K562 (cell line): Measurements from ENCODE around the gene CPLX3. TPM values are rescaled to one million over a fixed set of nuclear protein-coding genes. Genes with fewer than 3 reads are reported as not detected.
A peak's percentile ranks its signal among the peaks of the same experiment; 100 is the strongest.

Experiments used
- ATAC-seq: fragments of 200-7000 bp; cut with Tn5 transposase; 3 replicates; pipeline ENCODE4 v1.9.1; 2020; ENCODE audit warnings: moderate library complexity
- BruUV-seq: library from RNA; stranded (reverse); fragments of 400-500 nt; replicated peaks from 2 replicates; lab custom pipeline; 2021; lab: Mats Ljungman, UMichigan
- CTCF ChIA-PET: fragments of 300-600 bp; formaldehyde crosslinking; extraction: SDS; loops from one replicate; lab custom pipeline; 2021; ENCODE audit warnings: low intra/inter-chr PET ratio; lab: Yijun Ruan, JAX
- POLR2A ChIA-PET: fragments of 300-600, 350-650 bp; sonication (Branson Sonifier 250); formaldehyde crosslinking; extraction: SDS; loops from one replicate; lab custom pipeline; 2021; ENCODE audit warnings: antibody characterized with exemption, inconsistent platforms; lab: Yijun Ruan, JAX
- DNase-seq, 4 experiments: peaks; one replicate each; pipeline versions ENCODE4 v3.0.0 to v3.0.0-alpha.2; 2011 to 2018; ENCODE audit warnings: low spot score in 3 of 4, mixed read lengths in 3 of 4; ENCODE audit errors: extremely low read depth in 1 of 4
- FAIRE-seq: peaks from 2 replicates; lab custom pipeline; 2011; peaks lifted over from hg19 to GRCh38; lab: Jason Lieb, UNC
- H2AFZ ChIP-seq: 2 replicates; pipeline ENCODE4 v1.6.0; 2011; ENCODE audit warnings: low read depth, low read length, control low read depth, inconsistent platforms
- H3K27ac ChIP-seq: fragments of 200-600 bp; 3 replicates; pipeline ENCODE4 v1.8.0; 2011; ENCODE audit warnings: low read depth, mild to moderate bottlenecking, control low read depth, inconsistent platforms, low read length, moderate library complexity, mixed read lengths; ENCODE audit errors: extremely low read depth
- H3K27me3 ChIP-seq, 2 experiments: fragments of 300-600 bp in 1 of 2; 2 replicates in 1 of 2; 3 replicates in 1 of 2; pipeline versions ENCODE4 v1.6.0 to v1.8.0; 2011; ENCODE audit warnings: inconsistent platforms in 2 of 2, low read length in 2 of 2, mild to moderate bottlenecking in 1 of 2, mixed read lengths in 1 of 2, moderate library complexity in 1 of 2; ENCODE audit not compliant: control insufficient read depth in 2 of 2, insufficient read depth in 2 of 2
- H3K36me3 ChIP-seq: fragments of 300-600 bp; 3 replicates; pipeline ENCODE4 v1.8.0; 2011; ENCODE audit warnings: mild to moderate bottlenecking, low read length, inconsistent platforms; ENCODE audit not compliant: control insufficient read depth, insufficient read depth
- H3K4me1 ChIP-seq, 2 experiments: fragments of 200-600 bp in 1 of 2; replicated peaks in 1 of 2; 2 replicates in 1 of 2; 3 replicates in 1 of 2; pipeline versions ENCODE4 v1.5.1 to v1.8.0; 2011; ENCODE audit warnings: inconsistent platforms in 2 of 2, low read length in 2 of 2, mild to moderate bottlenecking in 1 of 2, mixed read lengths in 1 of 2, moderate library complexity in 1 of 2; ENCODE audit not compliant: control insufficient read depth in 2 of 2, insufficient read depth in 2 of 2
- H3K4me2 ChIP-seq: 2 replicates; pipeline ENCODE4 v1.6.1; 2011; ENCODE audit warnings: low read length, control low read depth, inconsistent platforms, mixed read lengths; ENCODE audit not compliant: insufficient read depth
- H3K4me3 ChIP-seq: fragments of 200-600 bp; sonication (generic), shearing (Covaris generic); 2 replicates; pipeline ENCODE4 v1.5.1; 2016; ENCODE audit warnings: control low read depth, inconsistent platforms
- H3K79me2 ChIP-seq: fragments of 200-600 bp; 3 replicates; pipeline ENCODE4 v1.8.0; 2011; ENCODE audit warnings: low read length, inconsistent platforms; ENCODE audit not compliant: control insufficient read depth, insufficient read depth
- H3K9ac ChIP-seq, 2 experiments: 2 replicates each; pipeline versions ENCODE4 v1.6.0 to v1.6.1; 2011; ENCODE audit warnings: low read depth in 2 of 2, low read length in 2 of 2, control low read depth in 1 of 2, inconsistent platforms in 1 of 2, mild to moderate bottlenecking in 1 of 2, mixed read lengths in 1 of 2; ENCODE audit not compliant: insufficient read depth in 1 of 2
- H3K9me1 ChIP-seq: one replicate; pipeline ENCODE4 v1.6.0; 2011; ENCODE audit warnings: inconsistent platforms, mild to moderate bottlenecking, low read length, moderate library complexity; ENCODE audit not compliant: control insufficient read depth, insufficient read depth
- H3K9me3 ChIP-seq: replicated peaks from 2 replicates; pipeline ENCODE4 v1.5.1; 2011; ENCODE audit warnings: low read depth, low read length, inconsistent platforms; ENCODE audit not compliant: control insufficient read depth, insufficient read depth
- H4K20me1 ChIP-seq: replicated peaks from 2 replicates; pipeline ENCODE4 v1.6.1; 2011; ENCODE audit warnings: low read length, inconsistent platforms, mixed read lengths; ENCODE audit not compliant: control insufficient read depth, insufficient read depth
- ARID4B ChIP-seq: sonication (generic); formaldehyde crosslinking; IDR thresholded peaks from 2 replicates; pipeline ENCODE4 v1.8.0; 2022; ENCODE audit warnings: mild to moderate bottlenecking, missing genetic modification reagents
- ARNT ChIP-seq, 2 experiments: fragments of 450-650 bp; IDR thresholded peaks; 2 replicates each; pipeline ENCODE4 v1.6.1; 2016; ENCODE audit warnings: mild to moderate bottlenecking in 1 of 2
- ATF6 ChIP-seq: sonication (generic); formaldehyde crosslinking; IDR thresholded peaks from 2 replicates; pipeline ENCODE4 v1.4.0; 2020; ENCODE audit warnings: mild to moderate bottlenecking, missing genetic modification reagents
- DIDO1 ChIP-seq: fragments of 450-650 bp; IDR thresholded peaks from 2 replicates; pipeline ENCODE4 v1.6.1; 2016; ENCODE audit warnings: low read depth, missing biosample characterization, missing genetic modification characterization
- ETV1 ChIP-seq: fragments of 450-650 bp; conservative IDR thresholded peaks from 2 replicates; pipeline ENCODE4 v1.6.1; 2016; ENCODE audit warnings: missing genetic modification characterization, control low read depth, low read depth, missing compliant biosample characterization
- PATZ1 ChIP-seq: fragments of 250-450 bp; sonication (Bioruptor Pico); IDR thresholded peaks from 2 replicates; pipeline ENCODE4 v1.5.0; 2020; ENCODE audit warnings: mild to moderate bottlenecking, borderline replicate concordance
- PHF21A ChIP-seq: fragments of 450-650 bp; IDR thresholded peaks from 2 replicates; pipeline ENCODE4 v1.6.1; 2017; ENCODE audit warnings: low read depth, borderline replicate concordance
- SPI1 ChIP-seq: IDR thresholded peaks from 2 replicates; pipeline ENCODE4 v1.6.1; 2011; ENCODE audit warnings: low read depth, low read length, control low read depth, borderline replicate concordance
- ZNF253 ChIP-seq: fragments of 250-450 bp; sonication (Bioruptor Pico); conservative IDR thresholded peaks from 2 replicates; pipeline ENCODE4 v1.6.1; 2021; ENCODE audit warnings: mild to moderate bottlenecking
- WGBS: fragments of 100-300 bp; shearing (Covaris generic); methylation state at CpG from one replicate; pipeline ENCODE4 v1.1.6; 2016; ENCODE audit warnings: low coverage, mixed read lengths; ENCODE audit not compliant: insufficient coverage; ENCODE audit errors: missing lambda C conversion rate; 5-methylcytosine and 5-hydroxymethylcytosine counted together
- in situ Hi-C: fragments of 300-500 bp; cut with MboI; formaldehyde crosslinking; loops from 4 replicates; pipeline ENCODE4 v1.15.0; 2018; ENCODE audit warnings: inconsistent platforms, mixed read lengths
- intact Hi-C: fragments of 100-400 bp; cut with micrococcal nuclease; formaldehyde crosslinking; loops from 2 replicates; pipeline ENCODE4 v1.14.2; 2022
- polyA plus RNA-seq, 8 experiments: library from polyadenylated mRNA; depleted of rRNA in 4 of 8; stranded (reverse) in 5 of 8; unstranded in 3 of 8; fragments of >200 nt; fragmentation: Nextera tagmentation in 2 of 8; fragmentation: Illumina TruSeq in 1 of 8; extraction: Ambion mirVana in 2 of 8; extraction: Trizol in 1 of 8; gene quantifications; 2 replicates each; pipeline versions ENCODE4 v1.2.1 to v1.2.3, GENCODE V29; 2011 to 2014; ENCODE audit warnings: inconsistent platforms in 1 of 8, missing spikeins in 1 of 8
- total RNA-seq, 7 experiments: library from RNA; depleted of rRNA in 6 of 7; stranded (reverse); fragments of >200 nt in 6 of 7; fragmentation: Illumina TruSeq in 2 of 7; extraction: Trizol in 2 of 7; gene quantifications; 2 replicates each; pipeline versions ENCODE4 v1.2.1 to v1.2.3, GENCODE V29; 2011 to 2021; ENCODE audit warnings: low replicate concordance in 1 of 7

Gene CPLX3
- total and polyA plus RNA-seq, 9 of the 15 experiments (the other 6 are each of a cell fraction or from before 2014, with no cell fraction given) = not detected

- TF ChIP-seq ARID4B (CRISPR knock-in tag) = 0 out of 2 replicates have a peak, but pooled peaks have one; percentile 13
Observed at GRCh38 chr15:74783808-74784175, 42.6 kb upstream of the CPLX3 start (continued).

GRCh38 chr15:74784426-74785193, 41.8 kb upstream of the CPLX3 start:
- no peak overlapping the region for H3K27ac ChIP-seq
- H3K4me1 ChIP-seq = peaks cover 58 to 78% of the 10 kb centered on the region in 2 experiments
- no peaks in the 10 kb centered on the region for H3K27me3 ChIP-seq
- WGBS = 79% methylated on average over 8 of the region's 8 CpGs
- peak overlapping the region in 1 of 2 experiments; percentile 93; a peak in 2 of 4 replicates for H3K9ac ChIP-seq
- H3K36me3 ChIP-seq = peaks cover 48% of the 10 kb centered on the region; the same call in 2 of the 3 replicates
- ATAC-seq (no peak), FAIRE-seq (no peak), DNase-seq (no peak)
- BruUV-seq = no TSS peak
- ChIA-PET CTCF (no interaction called here), POLR2A (interaction anchor here (0.6 to 1.5 kb wide), 7 partner anchors 11 to 378 kb away, joined by 3 read pairs; no protein-coding TSS in a partner anchor)
- no peak overlapping the region for H3K4me3 ChIP-seq
- peaks cover 26% of the 10 kb centered on the region for H4K20me1 ChIP-seq
- intact Hi-C loops = no loop called here
- no peaks in the 10 kb centered on the region for H3K9me3 ChIP-seq
- H2AFZ ChIP-seq = no peak overlapping the region
- in situ Hi-C loops = no loop called here
- peak overlapping the region; percentile 24; the same call in 1 of the 2 replicates for H3K4me2 ChIP-seq
- peaks cover 73% of the 10 kb centered on the region for H3K79me2 ChIP-seq
- no peaks in the 10 kb centered on the region for H3K9me1 ChIP-seq
- TF ChIP-seq SPI1 (no peak), ZNF253 (CRISPR knock-in tag) (no peak), ARNT (IDR thresholded peaks at IDR 0.05) (no peak), ATF6 (CRISPR knock-in tag) (no peak), ETV1 (tag) (no peak), PHF21A (no peak), PATZ1 (no peak), DIDO1 (tag) (no peak)
